Suprapubic skin (tissue), 4 donors: ENCODE data around the gene PXMP2.

Source experiments
- CTCF ChIP-seq, 2 donors: fragments of 200-600 bp in 1 of 2; fragments of 450-650 bp in 1 of 2; sonication (generic) in 1 of 2; IDR thresholded peaks; one replicate each; pipeline ENCODE4 v1.5.1; 2016 to 2019; ENCODE audit warnings: antibody characterized with exemption in 2 of 2, mild to moderate bottlenecking in 1 of 2, moderate library complexity in 1 of 2
- EP300 ChIP-seq: sonication (generic); formaldehyde crosslinking; IDR thresholded peaks from one replicate; pipeline ENCODE4 v1.6.1; 2017; ENCODE audit warnings: antibody characterized with exemption
- POLR2A ChIP-seq, 2 donors: fragments of 450-650 bp; IDR thresholded peaks; one replicate each; pipeline ENCODE4 v1.6.1; 2017; ENCODE audit warnings: antibody characterized with exemption in 2 of 2, mild to moderate bottlenecking in 2 of 2, moderate library complexity in 2 of 2
- POLR2AphosphoS5 ChIP-seq, 3 donors: sonication (generic); formaldehyde crosslinking; IDR thresholded peaks; one replicate each; pipeline ENCODE4 v1.6.1; 2017; ENCODE audit warnings: antibody characterized with exemption in 3 of 3

DNA sequence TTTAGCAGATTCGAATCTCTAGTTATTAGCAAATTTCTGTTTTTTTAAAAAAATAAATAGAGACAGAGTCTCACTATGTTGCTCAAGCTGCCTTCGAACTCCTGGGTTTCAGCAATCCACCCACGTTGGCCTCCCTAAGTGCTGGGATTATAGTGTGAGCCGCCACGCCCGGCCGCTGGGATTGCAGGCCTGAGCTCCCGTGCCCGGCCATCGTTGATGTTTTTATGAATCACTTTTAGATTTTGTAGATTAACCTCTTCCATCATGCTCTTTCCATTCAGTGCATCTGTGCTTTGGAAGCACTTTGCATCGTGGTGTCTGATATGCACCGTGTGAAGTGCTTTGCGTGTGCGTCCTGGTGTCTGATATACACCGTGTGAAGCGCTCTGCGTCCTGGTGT lies 44.2 kb downstream of the PXMP2 start:
- no peak for TF ChIP-seq POLR2AphosphoS5 (IDR thresholded peaks at IDR 0.05)
- TF ChIP-seq CTCF (IDR thresholded peaks at IDR 0.05) = no peak
- TF ChIP-seq EP300 = no peak
- TF ChIP-seq POLR2A (IDR thresholded peaks at IDR 0.05) = no peak
